Stimulated activated CD4-positive, alpha-beta T cell treated with anti-CD3 and anti-CD28 coated beads, Interleukin-4, amount 100 ng/mL, for 48 hours (primary cell): ENCODE measurements around the gene TLR7.

Source experiments
- DNase-seq, 2 donors: peaks; one replicate each; pipeline ENCODE4 v3.0.0-alpha.2; 2020; ENCODE audit warnings: low read depth in 2 of 2

Gene TLR7

DNA sequence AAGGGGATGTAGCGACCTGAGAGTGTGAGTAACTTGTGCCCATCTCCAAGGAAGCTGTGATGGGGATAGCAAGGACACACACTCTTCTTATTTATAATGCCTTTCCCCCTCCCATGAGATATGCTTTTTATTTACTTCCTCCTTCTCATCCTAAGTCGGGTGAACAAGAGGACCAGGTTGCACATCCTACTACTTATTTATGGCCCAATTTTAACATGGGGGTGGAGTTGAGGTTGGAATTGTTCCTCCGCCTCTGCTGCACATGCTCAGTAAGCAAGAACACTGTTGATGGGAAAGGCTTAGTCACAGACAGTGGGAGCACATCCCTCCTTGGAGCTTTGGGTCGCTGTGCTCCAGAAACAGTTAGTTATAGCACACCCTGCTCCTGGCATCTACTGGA is 24.3 kb downstream of the TLR7 start:
- no peak for DNase-seq

- DNase-seq: no peak
Observed at GRCh38 chrX:12891915-12892506, 25.1 kb downstream of the TLR7 start.

DNA sequence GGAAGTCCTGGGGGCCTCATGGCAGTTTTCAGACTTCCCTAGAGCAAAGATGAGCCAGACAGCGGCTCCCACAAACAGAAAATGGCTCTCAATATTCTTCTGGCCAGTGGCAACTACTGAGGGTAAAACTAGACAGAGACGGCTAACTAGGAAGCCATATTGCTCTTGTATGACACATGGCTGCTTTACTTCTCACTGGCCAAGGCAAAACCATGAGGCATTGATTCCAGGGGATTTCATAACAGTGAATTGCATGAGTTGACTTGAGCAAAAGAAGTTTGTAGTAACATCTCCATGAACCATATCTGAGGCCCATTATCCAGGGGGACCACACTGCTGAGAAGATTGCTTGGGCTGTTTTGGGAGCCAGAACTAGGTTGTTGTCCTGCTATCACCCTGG is 25.8 kb downstream of the TLR7 start:
- no peak for DNase-seq

DNA sequence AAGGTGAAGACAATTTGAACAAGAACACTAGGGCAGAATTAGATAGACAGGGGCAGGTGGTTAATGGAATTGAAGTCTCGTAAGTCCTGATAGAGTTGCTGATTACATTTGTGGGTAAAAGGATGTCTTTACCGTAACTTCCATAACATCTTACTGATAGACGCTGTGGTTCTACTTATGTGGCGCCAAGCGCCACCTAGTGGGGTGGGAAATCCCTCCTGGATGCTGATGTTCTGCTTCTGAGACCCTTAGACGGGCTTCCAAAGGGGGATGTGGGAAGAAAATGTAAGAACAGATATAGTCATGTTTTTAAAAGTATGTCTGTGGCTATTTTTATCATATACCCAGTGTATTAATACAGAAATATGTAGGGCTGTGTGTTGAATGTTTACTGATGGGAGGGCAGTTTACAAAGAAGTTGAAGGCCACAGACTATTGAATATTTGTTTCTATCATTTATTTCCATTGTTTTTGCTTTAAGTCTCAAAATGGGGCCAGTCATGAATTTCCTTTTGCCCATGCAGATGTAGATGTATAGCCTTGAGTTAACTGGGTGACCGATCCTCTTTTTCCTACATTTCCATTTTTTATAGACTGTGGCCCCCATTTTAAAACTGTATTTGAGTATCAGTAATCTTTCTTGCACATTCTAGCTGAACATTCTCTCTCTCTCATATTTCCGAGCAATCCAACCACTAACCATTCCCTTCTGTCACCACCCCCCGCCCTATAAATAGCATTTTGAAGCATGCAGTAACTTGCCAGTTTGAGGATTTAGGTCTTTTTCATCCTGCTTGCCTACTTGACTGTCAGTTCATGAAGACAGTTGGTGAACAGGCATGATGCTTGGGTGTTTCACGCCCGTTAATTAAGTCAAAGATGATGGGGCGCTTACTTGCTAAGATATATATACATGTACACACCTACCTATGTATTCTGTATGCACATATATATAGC is 27.5 kb downstream of the TLR7 start:
- peak in 1 of 2 donors; percentile 6 for DNase-seq

DNA sequence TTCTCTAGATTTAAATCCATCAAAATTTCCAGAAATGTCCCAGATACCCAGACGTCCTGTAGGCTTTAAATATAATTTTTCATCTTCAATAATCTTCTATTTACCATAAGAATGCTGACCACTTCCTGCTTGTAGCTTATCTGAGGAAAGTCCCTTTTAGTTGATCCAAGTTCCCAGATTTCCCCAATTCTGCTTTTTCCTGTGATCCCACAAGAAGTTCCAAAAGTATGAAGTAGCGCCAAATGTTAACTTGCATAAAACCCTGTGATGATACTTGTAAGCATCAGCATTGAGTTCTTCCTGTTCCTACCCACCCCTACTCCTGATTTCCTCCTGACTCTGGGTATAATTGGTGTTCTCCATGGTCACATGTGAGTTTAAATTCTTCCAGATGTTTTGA is 29.0 kb downstream of the TLR7 start:
- no peak for DNase-seq

GRCh38 chrX:12896935-12897334 is 30.1 kb downstream of the TLR7 start:
- DNase-seq: no peak

DNA sequence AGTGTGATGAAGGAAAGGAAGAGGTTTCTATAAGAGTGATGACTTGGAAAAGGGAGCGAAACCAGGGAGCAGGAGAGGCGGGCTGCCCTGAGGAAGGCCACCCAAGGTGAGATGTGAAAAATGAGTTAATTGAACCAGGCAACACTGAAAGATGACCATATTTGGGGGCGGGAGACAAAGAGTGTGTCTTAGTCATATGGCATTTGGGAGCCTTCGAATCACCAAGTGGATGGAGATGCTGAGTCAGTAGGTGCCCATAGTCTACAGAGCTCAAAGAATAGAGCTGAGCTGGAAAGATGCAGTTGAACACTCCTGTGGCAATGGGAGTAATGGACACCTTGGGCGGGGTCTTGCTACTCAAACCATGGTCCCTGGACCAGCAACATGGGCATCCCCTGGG is 31.2 kb downstream of the TLR7 start:
- no peak for DNase-seq

- DNase-seq: no peak
Observed at GRCh38 chrX:12899506-12899905, 32.6 kb downstream of the TLR7 start.

- peak; percentile 39 to 56 for DNase-seq
Observed at GRCh38 chrX:12901486-12901885, 34.6 kb downstream of the TLR7 start.

DNA sequence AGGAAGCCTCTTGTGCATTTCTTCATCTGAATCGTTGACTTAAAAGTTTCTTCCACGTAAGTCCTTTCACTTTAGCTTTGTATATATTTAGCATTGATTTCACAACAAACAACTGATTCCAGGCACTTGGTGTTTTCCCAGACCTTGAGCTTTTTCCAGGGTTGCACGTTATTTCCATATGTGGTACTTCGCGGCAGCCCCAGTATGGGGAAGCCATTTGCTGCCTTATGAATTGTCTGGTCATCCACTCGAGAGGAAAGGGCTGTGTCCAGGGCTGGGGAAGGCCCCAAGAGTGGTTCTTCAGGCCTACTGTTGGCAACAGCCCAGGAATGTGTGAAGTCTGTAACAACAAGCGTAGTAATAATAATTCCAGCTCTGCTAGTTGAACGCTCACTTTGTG is 36.8 kb downstream of the TLR7 start:
- DNase-seq: no peak

GRCh38 chrX:12906046-12906761 is 39.3 kb downstream of the TLR7 start, which contains the start of gene TLR8:
Gene TLR8 (plus strand): TSS chrX:12906620. CDS start chrX:12906707, 87 bp downstream.
- no peak for DNase-seq

GRCh38 chrX:12910423-12911121 is 43.7 kb downstream of the TLR7 start:
- no peak for DNase-seq

DNA sequence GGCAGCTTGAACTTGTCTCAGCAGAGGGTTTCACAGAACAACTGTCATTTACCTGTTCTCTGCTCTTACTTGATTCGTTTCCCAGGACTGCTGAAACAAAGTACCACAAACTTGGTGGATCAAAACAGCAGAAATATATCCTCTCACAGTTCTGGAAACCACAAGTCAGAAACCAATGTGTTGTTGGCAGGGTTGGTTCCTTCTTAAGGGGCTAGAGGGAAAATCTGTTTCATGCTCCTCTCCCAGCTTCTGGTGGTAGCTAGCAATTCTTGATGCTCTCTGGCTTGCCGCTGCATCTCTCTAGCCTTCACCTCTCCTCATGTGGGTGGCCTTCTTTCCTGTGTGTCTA is 44.2 kb downstream of the TLR7 start:
- DNase-seq: no peak

DNA sequence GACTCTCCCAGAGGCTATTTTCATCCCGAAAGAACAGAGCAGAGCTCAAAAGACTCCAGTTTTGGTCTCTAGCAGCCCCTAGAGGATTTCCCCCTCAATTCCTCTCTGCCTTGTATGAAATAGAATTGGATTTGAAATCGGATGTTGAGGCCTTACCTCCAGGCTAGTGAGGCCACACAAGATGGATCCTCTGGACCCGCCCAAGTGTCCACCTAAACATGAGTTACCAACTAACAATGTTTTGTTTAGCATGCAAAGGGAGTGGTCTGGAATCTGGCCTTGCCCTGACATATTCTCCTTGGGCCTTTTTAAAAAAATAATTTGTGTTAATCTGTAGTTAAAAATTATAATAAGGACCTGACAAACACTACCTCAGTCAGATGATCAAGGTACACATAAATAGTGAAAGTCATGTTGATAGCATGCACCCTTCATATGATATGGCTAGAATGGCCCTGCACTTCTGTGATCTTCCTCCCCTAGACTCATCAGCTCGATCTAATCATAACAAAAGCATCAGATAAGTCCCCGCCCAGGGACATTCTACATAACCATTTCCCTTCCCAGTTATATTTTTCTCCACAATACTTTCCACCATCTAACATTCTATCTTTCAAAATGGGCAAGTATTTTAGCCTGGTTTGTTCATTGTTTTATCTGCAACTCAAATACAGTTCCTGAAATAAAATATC is 46.1 kb downstream of the TLR7 start:
- DNase-seq: no peak

DNA sequence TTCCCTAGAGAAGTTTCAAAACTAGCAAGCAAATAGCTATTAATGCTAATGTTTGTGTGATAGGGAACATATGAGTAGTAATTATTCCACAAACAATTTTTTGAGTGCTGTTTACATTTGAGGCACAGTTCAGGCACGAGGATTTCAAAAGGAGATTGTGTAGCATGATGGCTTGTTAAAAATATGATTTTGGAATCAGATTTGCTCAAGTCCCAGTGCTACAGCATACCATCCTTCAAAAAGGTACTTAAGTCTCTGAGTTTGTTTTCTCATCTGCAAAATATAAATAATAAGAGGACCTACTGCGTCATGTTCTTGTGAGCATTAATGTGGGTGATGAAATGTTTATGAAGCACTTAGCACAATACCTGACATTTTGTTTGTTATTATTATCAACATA is 50.9 kb downstream of the TLR7 start:
- DNase-seq: no peak

GRCh38 chrX:12919051-12919450 is 52.2 kb downstream of the TLR7 start:
- DNase-seq: no peak

- no peak for DNase-seq
Observed at GRCh38 chrX:12919620-12920019, 52.7 kb downstream of the TLR7 start.

DNA sequence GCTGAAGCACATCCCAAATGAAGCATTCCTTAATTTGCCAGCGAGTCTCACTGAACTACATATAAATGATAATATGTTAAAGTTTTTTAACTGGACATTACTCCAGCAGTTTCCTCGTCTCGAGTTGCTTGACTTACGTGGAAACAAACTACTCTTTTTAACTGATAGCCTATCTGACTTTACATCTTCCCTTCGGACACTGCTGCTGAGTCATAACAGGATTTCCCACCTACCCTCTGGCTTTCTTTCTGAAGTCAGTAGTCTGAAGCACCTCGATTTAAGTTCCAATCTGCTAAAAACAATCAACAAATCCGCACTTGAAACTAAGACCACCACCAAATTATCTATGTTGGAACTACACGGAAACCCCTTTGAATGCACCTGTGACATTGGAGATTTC is 54.1 kb downstream of the TLR7 start:
- DNase-seq: no peak

DNA sequence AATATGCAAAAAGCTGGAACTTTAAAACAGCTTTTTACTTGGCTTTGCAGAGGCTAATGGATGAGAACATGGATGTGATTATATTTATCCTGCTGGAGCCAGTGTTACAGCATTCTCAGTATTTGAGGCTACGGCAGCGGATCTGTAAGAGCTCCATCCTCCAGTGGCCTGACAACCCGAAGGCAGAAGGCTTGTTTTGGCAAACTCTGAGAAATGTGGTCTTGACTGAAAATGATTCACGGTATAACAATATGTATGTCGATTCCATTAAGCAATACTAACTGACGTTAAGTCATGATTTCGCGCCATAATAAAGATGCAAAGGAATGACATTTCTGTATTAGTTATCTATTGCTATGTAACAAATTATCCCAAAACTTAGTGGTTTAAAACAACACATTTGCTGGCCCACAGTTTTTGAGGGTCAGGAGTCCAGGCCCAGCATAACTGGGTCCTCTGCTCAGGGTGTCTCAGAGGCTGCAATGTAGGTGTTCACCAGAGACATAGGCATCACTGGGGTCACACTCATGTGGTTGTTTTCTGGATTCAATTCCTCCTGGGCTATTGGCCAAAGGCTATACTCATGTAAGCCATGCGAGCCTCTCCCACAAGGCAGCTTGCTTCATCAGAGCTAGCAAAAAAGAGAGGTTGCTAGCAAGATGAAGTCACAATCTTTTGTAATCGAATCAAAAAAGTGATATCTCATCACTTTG is 55.2 kb downstream of the TLR7 start:
- DNase-seq: no peak

DNA sequence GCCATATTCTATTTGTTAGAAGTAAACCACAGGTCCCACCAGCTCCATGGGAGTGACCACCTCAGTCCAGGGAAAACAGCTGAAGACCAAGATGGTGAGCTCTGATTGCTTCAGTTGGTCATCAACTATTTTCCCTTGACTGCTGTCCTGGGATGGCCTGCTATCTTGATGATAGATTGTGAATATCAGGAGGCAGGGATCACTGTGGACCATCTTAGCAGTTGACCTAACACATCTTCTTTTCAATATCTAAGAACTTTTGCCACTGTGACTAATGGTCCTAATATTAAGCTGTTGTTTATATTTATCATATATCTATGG is 55.7 kb downstream of the TLR7 start:
- DNase-seq: no peak

GRCh38 chrX:12929701-12930100 is 62.8 kb downstream of the TLR7 start:
- no peak for DNase-seq
